HG02571 (cell line): ENCODE results near the gene ATP8A2.
"Not testable (repeated sequence)": the region's sequence is repeated elsewhere in the genome, so short reads cannot be mapped to it uniquely, and the experiment has no call there.

ENCODE experiments used
- ATAC-seq: cut with Tn5 transposase; IDR thresholded peaks from one replicate; pipeline ENCODE4 v1.9.1; 2021; ENCODE audit warnings: mild to moderate bottlenecking, moderate library complexity; ENCODE audit not compliant: unreplicated experiment

Gene ATP8A2

GRCh38 chr13:25784119-25784518 lies 412.3 kb downstream of the ATP8A2 start:
- no peak for ATAC-seq

- ATAC-seq = not testable (repeated sequence)
Measured at GRCh38 chr13:25790137-25790536, 418.4 kb downstream of the ATP8A2 start.

GRCh38 chr13:25795277-25795676 lies 423.5 kb downstream of the ATP8A2 start:
- no peak for ATAC-seq

- no peak for ATAC-seq
Measured at GRCh38 chr13:25796474-25796873, 424.7 kb downstream of the ATP8A2 start.

GRCh38 chr13:25798998-25799397 lies 427.2 kb downstream of the ATP8A2 start:
- no peak for ATAC-seq

- no peak for ATAC-seq
Measured at GRCh38 chr13:25800523-25800922, 428.7 kb downstream of the ATP8A2 start.

- ATAC-seq = no peak
Measured at GRCh38 chr13:25802579-25802978, 430.8 kb downstream of the ATP8A2 start.

- no peak for ATAC-seq
Measured at GRCh38 chr13:25803641-25804040, 431.9 kb downstream of the ATP8A2 start.

- ATAC-seq = no peak
Measured at GRCh38 chr13:25806264-25806974, 434.6 kb downstream of the ATP8A2 start.

- no peak for ATAC-seq
Measured at GRCh38 chr13:25807562-25807961, 435.8 kb downstream of the ATP8A2 start.

- no peak for ATAC-seq
Measured at GRCh38 chr13:25811506-25811905, 439.7 kb downstream of the ATP8A2 start.

GRCh38 chr13:25816239-25816638 lies 444.5 kb downstream of the ATP8A2 start:
- ATAC-seq = no peak

- no peak for ATAC-seq
Measured at GRCh38 chr13:25819856-25820530, 448.2 kb downstream of the ATP8A2 start.

GRCh38 chr13:25821776-25822175 lies 450.0 kb downstream of the ATP8A2 start:
- ATAC-seq = no peak

- not testable (repeated sequence) for ATAC-seq
Measured at GRCh38 chr13:25827221-25827620, 455.4 kb downstream of the ATP8A2 start.

GRCh38 chr13:25827831-25828465 lies 456.2 kb downstream of the ATP8A2 start:
- no peak for ATAC-seq

- no peak for ATAC-seq
Measured at GRCh38 chr13:25833761-25834160, 462.0 kb downstream of the ATP8A2 start.

GRCh38 chr13:25836574-25837336 lies 465.0 kb downstream of the ATP8A2 start:
- ATAC-seq = no peak

GRCh38 chr13:25839371-25839770 lies 467.6 kb downstream of the ATP8A2 start:
- ATAC-seq = no peak

GRCh38 chr13:25840261-25840660 lies 468.5 kb downstream of the ATP8A2 start:
- ATAC-seq = no peak

GRCh38 chr13:25840931-25841330 lies 469.2 kb downstream of the ATP8A2 start:
- no peak for ATAC-seq
